Activated naive CD4-positive, alpha-beta T cell treated with anti-CD3 and anti-CD28 coated beads, Interleukin-2, amount 50 U/mL, for 72 hours (primary cell): ENCODE results near the gene CTSE. TPM values are rescaled to one million over a fixed set of nuclear protein-coding genes. Genes with fewer than 3 reads are reported as not detected.
"Not testable (repeated sequence)": the region's sequence is repeated elsewhere in the genome, so short reads cannot be mapped to it uniquely, and the experiment has no call there.

Source experiments
- ATAC-seq, 2 donors: fragments of 150-1000 bp; cut with Tn5 transposase; 2 replicates each; pipeline ENCODE4 v1.10.0; 2021; ENCODE audit warnings: mild to moderate bottlenecking in 2 of 2, moderate library complexity in 2 of 2
- DNase-seq, 2 donors: peaks; one replicate each; pipeline ENCODE4 v3.0.0; 2021 to 2022; ENCODE audit warnings: low spot score in 2 of 2
- H3K27ac Mint-ChIP-seq, 2 donors: one replicate each; pipeline ENCODE4 v1.8.0; 2022; ENCODE audit warnings: mild to moderate bottlenecking in 2 of 2, mixed read lengths in 2 of 2
- H3K36me3 Mint-ChIP-seq, 2 donors: one replicate each; pipeline ENCODE4 v1.8.0; 2022; ENCODE audit warnings: mixed read lengths in 2 of 2
- H3K9me3 Mint-ChIP-seq, 2 donors: one replicate each; pipeline ENCODE4 v1.8.0; 2022; ENCODE audit warnings: mixed read lengths in 2 of 2
- total RNA-seq, 2 donors: library from RNA; stranded (reverse); gene quantifications; one replicate each; pipeline ENCODE4 v1.2.3, GENCODE V29; 2022

CTSE gene
- total RNA-seq, 2 donors from 2014 or later, result not detected

- ATAC-seq (no peak), DNase-seq (no peak)
- no peaks in the 10 kb centered on the region for H3K9me3 Mint-ChIP-seq
- H3K27ac Mint-ChIP-seq, result no peak overlapping the region
- no peaks in the 10 kb centered on the region for H3K36me3 Mint-ChIP-seq
Measured at GRCh38 chr1:206005234-206005633, 18.5 kb downstream of the CTSE start.

DNA sequence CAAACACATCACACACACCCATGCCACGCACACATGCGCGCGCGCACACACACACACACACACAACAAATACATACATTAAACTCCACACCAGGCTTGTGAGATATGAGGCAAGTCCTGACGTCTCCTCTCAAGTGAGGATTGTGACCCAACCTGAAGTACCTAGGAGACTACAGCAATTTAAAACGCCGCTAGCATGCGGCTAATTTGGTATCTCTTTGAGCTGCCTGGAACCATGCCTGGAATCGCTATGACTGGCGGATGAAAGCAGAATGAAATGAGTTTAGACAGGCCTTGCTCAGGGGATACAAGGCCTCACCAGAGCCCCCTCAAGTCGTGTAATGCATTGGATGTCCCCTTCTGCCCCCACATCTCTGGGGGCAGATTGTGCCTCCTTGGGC, 18.9 kb downstream of the CTSE start:
- no peaks in the 10 kb centered on the region for H3K36me3 Mint-ChIP-seq
- H3K27ac Mint-ChIP-seq, result no peak overlapping the region
- no peaks in the 10 kb centered on the region for H3K9me3 Mint-ChIP-seq
- ATAC-seq (no peak), DNase-seq (no peak)

GRCh38 chr1:206003854-206004800, 19.6 kb downstream of the CTSE start:
- no peaks in the 10 kb centered on the region for H3K9me3 Mint-ChIP-seq
- H3K27ac Mint-ChIP-seq, result peak overlapping the region in 1 of 2 donors; percentile 0
- ATAC-seq (no peak), DNase-seq (no peak)
- no peaks in the 10 kb centered on the region for H3K36me3 Mint-ChIP-seq

DNA sequence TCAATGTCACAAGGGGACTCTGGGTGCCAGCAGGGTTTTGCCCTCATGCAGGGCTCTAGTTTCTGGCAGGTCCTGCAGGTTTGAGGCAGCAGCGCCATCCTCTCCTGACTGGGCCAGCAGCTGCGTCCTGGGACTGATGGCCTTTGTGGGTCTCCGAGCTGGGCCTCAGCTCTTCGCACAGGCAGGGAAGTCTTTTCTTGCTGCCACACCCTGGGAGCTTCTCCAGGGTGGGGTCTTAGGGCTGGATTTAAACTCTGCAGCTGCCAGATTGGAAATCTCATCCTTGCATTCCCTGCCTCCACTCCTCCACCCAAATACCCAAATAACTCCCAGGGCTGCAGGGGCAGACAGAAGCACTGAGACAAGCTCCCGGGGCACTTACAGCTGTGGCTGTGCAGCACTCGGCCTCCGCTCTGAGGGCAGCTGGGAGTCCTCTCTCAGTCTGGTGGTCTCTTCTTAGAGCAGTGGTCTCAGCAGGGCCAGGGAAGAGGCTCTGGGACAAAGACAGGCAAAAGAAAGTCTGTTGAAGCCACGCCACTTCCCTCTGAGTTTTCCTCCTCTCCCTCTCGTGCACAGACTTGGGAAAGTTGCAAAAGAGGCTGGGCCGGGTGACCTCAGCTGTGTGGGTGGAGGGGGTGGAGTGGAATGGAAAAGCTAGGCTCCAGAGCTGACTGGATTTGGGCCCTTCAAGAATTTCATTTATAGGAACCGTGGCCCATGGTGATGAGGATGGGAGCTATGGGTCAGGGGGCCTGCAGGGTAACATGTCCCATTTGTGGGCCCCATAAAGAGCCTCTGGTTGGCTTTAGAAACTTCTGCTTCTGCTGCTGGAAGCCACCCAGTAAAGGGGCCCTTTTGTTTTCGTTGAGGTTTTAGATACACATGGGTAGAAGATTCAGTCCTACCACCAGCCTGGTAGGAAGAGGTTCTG, 20.6 kb downstream of the CTSE start, which contains the start of gene RAB7B:
TSS of gene RAB7B (minus strand) at position 525 of the 931 bp plus-strand sequence. CDS start 9,260 bp downstream, outside the sequence.
- no peaks in the 10 kb centered on the region for H3K36me3 Mint-ChIP-seq
- DNase-seq (no peak), ATAC-seq (no peak)
- no peaks in the 10 kb centered on the region for H3K9me3 Mint-ChIP-seq
- H3K27ac Mint-ChIP-seq, result peak within 1 kb of the TSS in 1 of 2 donors; percentile 0

DNA sequence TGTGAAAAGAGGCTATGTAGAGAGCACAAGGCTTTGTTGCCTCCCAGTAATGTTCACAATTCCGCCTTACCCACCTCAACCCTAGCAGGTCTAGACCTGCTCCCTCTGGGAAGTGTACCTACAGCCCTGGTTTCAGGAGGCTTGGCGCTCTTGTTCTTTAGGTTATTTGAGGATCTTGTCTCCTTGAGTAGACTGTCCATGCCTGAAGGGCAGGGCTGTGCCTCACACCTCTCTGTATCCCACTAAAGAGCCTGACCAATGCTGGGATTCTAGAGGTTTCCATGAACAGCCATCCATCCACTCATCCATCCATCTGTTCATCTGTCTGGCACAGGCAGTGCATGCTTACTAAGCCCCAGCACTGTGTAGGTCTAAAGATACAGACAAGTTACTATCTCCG, 21.5 kb downstream of the CTSE start:
- ATAC-seq (no peak), DNase-seq (no peak)
- Mint-ChIP-seq H3K36me3 (no peaks in the 10 kb centered on the region), H3K27ac (no peak overlapping the region), H3K9me3 (no peaks in the 10 kb centered on the region)

DNA sequence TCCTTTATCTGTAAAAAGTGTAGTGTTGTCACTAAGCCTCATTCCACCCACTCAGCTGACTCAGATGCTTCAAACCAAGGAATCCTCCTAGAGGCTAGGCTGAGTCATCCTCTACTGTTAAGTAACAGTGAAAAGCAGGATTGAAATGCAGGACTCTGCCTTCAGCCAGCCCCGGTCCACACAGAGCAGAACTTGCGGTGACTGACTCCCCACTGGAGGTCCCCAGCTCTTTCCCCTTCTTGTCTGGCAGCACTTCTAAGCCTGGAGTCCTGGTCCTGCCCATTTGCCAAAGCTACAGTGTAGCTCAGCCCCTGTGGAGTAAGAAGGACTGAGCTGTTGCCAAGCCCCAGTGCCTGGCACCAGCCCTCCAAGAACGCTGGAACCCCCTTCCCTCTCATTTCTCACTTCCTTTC, 22.2 kb downstream of the CTSE start:
- no peak overlapping the region for H3K27ac Mint-ChIP-seq
- no peaks in the 10 kb centered on the region for H3K36me3 Mint-ChIP-seq
- H3K9me3 Mint-ChIP-seq, result no peaks in the 10 kb centered on the region
- DNase-seq, result peak in 1 of 2 donors; percentile 36
- peak; percentile 92 to 95 for ATAC-seq

- H3K9me3 Mint-ChIP-seq, result no peaks in the 10 kb centered on the region
- ATAC-seq (peak; percentile 59 to 66), DNase-seq (no peak)
- H3K36me3 Mint-ChIP-seq, result no peaks in the 10 kb centered on the region
- H3K27ac Mint-ChIP-seq, result no peak overlapping the region
Measured at GRCh38 chr1:206000641-206001339, 22.9 kb downstream of the CTSE start.

- H3K27ac Mint-ChIP-seq, result no peak overlapping the region
- H3K9me3 Mint-ChIP-seq, result no peaks in the 10 kb centered on the region
- DNase-seq, result no peak
- no peak for ATAC-seq
- no peaks in the 10 kb centered on the region for H3K36me3 Mint-ChIP-seq
Measured at GRCh38 chr1:205998457-205999241, 25.0 kb downstream of the CTSE start.

- not testable (repeated sequence) for DNase-seq, H3K36me3 Mint-ChIP-seq, H3K27ac Mint-ChIP-seq, ATAC-seq, H3K9me3 Mint-ChIP-seq
Measured at GRCh38 chr1:205996641-205997040, 27.1 kb downstream of the CTSE start.

- Mint-ChIP-seq H3K27ac (no peak overlapping the region), H3K9me3 (no peaks in the 10 kb centered on the region), H3K36me3 (no peaks in the 10 kb centered on the region)
- ATAC-seq (no peak), DNase-seq (no peak)
Measured at GRCh38 chr1:205994346-205994745, 29.3 kb downstream of the CTSE start.

GRCh38 chr1:205993068-205993467, 30.6 kb downstream of the CTSE start:
- Mint-ChIP-seq H3K36me3 (no peaks in the 10 kb centered on the region), H3K27ac (no peak overlapping the region), H3K9me3 (no peaks in the 10 kb centered on the region)
- no peak for DNase-seq
- ATAC-seq, result no peak

GRCh38 chr1:205992218-205992882, 31.3 kb downstream of the CTSE start:
- DNase-seq (no peak), ATAC-seq (no peak)
- Mint-ChIP-seq H3K36me3 (no peaks in the 10 kb centered on the region), H3K9me3 (no peaks in the 10 kb centered on the region), H3K27ac (no peak overlapping the region)

- ATAC-seq, result no peak
- no peak overlapping the region for H3K27ac Mint-ChIP-seq
- no peaks in the 10 kb centered on the region for H3K9me3 Mint-ChIP-seq
- no peaks in the 10 kb centered on the region for H3K36me3 Mint-ChIP-seq
- DNase-seq, result no peak
Measured at GRCh38 chr1:205991237-205991636, 32.5 kb downstream of the CTSE start.

GRCh38 chr1:205990226-205990625, 33.5 kb downstream of the CTSE start:
- H3K36me3 Mint-ChIP-seq, result no peaks in the 10 kb centered on the region
- no peak overlapping the region for H3K27ac Mint-ChIP-seq
- no peak for ATAC-seq
- DNase-seq, result no peak
- no peaks in the 10 kb centered on the region for H3K9me3 Mint-ChIP-seq

DNA sequence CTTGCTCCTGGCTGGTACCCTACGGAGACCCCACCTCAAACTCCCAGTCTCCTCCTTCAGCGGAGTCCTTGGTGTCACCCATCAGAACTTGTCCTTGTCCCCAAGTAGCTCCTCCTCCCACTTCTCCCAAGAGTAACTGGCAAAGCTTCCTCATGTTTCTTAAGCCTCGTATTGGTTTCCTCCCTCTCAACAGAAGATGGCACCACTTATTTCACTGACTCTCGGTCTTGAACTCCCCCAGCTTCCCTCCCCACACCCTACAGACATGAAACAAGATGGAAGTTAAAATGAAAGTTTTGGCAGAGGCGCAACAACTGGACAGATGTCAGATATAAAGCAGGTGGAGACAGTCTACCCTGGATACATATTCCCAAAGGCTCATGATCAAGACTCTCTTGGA, 33.9 kb downstream of the CTSE start:
- Mint-ChIP-seq H3K27ac (no peak overlapping the region), H3K36me3 (no peaks in the 10 kb centered on the region), H3K9me3 (no peaks in the 10 kb centered on the region)
- ATAC-seq, result no peak
- DNase-seq, result no peak
